ENCODE data around the gene FAM184B.

DNA sequence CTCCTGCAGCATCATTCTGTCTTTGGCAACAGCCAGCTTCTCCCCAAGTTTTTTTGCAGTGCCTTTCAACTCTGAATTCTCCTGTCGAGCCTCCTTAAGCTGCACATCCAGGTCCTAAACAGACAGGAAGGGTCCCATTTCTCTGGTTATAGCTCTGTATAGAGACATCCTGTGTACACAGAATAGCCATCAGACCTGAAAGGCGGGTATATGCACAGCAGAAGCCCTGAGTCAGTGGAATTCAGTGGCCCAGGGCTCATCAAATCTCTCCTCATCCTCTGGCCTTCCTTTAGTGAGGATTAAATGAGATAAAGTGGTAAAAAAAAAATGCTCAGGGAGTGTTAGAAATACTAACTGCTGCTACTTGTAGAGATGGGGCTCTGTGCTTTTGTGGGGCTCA lies 73.8 kb downstream of the FAM184B start:
- TF ChIP-seq, protein P1, sequence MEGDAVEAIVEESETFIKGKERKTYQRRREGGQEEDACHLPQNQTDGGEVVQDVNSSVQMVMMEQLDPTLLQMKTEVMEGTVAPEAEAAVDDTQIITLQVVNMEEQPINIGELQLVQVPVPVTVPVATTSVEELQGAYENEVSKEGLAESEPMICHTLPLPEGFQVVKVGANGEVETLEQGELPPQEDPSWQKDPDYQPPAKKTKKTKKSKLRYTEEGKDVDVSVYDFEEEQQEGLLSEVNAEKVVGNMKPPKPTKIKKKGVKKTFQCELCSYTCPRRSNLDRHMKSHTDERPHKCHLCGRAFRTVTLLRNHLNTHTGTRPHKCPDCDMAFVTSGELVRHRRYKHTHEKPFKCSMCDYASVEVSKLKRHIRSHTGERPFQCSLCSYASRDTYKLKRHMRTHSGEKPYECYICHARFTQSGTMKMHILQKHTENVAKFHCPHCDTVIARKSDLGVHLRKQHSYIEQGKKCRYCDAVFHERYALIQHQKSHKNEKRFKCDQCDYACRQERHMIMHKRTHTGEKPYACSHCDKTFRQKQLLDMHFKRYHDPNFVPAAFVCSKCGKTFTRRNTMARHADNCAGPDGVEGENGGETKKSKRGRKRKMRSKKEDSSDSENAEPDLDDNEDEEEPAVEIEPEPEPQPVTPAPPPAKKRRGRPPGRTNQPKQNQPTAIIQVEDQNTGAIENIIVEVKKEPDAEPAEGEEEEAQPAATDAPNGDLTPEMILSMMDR (conservative IDR thresholded peaks at IDR 0.05; ENCODE audit: low read depth, low read length): no peak
- TF ChIP-seq POLR2A (IDR thresholded peaks at IDR 0.05; ENCODE audit: low read depth, low read length) (no peak), CHD1 (IDR thresholded peaks at IDR 0.05; ENCODE audit: low read depth, low read length) (no peak)
